GM12801 (cell line): ENCODE measurements around the gene FBXO28.

ENCODE experiments used
- CTCF ChIP-seq: IDR thresholded peaks from one replicate; pipeline ENCODE4 v1.5.1; 2011; ENCODE audit warnings: control low read depth; ENCODE audit not compliant: insufficient read length; ENCODE audit errors: extremely low read depth

The FBXO28 gene

GRCh38 chr1:224114787-224115175, 870 bp downstream of the FBXO28 start:
- no peak for TF ChIP-seq CTCF

GRCh38 chr1:224116131-224116530, 2.2 kb downstream of the FBXO28 start:
- TF ChIP-seq CTCF: no peak

GRCh38 chr1:224118688-224119087, 4.8 kb downstream of the FBXO28 start:
- no peak for TF ChIP-seq CTCF

GRCh38 chr1:224123136-224123535, 9.2 kb downstream of the FBXO28 start:
- no peak for TF ChIP-seq CTCF

GRCh38 chr1:224124220-224124619, 10.3 kb downstream of the FBXO28 start:
- TF ChIP-seq CTCF: no peak

GRCh38 chr1:224127925-224128819, 14.3 kb downstream of the FBXO28 start:
- no peak for TF ChIP-seq CTCF

- no peak for TF ChIP-seq CTCF
Observed at GRCh38 chr1:224131253-224131652, 17.3 kb downstream of the FBXO28 start.
